ENCODE results near the gene CC2D1A.

Gene CC2D1A

DNA sequence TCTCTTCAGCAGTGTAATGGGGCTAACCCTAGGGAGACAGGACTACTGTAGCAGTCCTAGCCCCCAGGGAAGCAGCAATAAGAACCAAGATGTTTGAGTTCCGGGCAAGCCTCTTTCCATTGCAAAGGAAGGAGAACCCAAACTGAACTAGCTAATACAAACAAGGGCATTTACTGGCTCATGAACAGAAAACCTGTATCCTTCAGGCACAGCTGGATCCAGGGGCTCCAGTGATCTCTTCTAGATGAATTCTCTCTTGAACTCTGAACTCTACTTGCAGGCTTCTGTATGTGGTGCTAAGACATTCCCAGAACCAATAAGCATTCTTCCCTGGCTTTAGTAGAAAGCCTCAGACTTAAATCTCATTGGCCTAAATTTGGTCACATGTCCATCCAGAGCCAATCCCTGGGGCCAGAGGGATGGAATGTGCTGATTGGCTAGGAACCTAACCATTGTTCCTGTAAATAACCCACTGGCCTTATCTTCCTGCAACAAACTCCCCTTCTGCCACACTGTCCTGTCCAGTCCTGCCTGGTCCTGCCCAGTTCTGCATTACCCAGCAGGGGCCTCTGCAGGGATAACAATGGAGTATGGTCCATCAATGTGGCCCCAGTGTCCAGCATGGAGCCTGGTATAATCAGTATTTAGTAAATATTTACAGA, 36.2 kb downstream of the CC2D1A start:
- DNase-seq = no peak

DNA sequence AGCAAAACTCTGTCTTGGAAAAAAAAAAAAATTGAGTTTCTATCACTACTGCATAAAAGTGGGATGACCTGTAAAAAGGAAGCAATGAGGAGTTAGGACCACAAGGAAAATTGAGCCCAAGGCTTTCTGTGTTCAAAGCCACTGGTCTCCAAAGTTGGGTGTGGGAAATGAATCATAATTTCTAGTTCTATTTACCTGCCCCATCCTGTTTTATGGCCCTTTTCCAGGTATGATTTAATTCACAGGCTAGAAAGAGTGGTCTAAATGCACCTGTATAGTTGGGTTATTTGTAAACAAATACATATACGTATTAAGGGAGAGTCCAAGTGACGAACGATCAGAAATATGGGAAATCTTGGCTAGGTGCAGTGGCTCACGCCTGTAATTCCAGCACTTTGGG, 40.4 kb downstream of the CC2D1A start:
- DNase-seq = no peak

DNA sequence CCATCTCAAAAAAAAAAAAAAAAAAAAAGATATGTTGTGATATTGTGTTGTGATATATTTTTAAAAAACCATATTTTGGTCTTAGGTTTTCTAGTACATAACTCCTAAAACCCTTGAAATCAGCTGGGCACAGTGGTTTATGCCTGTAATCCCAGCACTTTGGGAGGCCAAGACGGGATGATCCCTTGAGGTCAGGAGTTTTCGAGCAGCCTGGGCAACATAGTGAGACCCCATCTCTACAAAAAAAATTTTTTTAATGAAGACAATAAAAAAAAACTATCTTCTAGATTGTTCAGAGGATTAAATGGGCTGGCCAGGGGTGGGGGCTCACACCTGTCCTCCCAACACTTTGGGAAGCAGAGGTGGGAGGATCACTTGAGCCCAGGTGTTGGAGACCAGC, 45.0 kb downstream of the CC2D1A start:
- DNase-seq = no peak

DNA sequence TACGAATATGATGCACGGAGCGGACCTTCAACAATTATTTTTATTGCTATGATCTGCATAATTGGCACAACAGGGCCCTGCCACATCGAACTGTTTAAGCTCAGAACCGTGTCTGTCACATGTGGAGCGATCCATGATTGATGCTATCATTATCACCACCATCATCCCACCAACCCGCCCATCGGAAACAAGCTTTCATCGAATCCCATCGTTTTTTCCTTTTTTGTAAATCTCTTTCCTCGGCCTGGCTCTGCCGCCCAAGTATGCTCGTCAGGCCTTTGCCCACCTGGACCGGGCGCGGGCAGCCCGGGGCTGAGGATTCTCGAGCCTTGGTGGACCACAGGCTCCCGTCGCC, 45.8 kb downstream of the CC2D1A start:
- DNase-seq = no peak

DNA sequence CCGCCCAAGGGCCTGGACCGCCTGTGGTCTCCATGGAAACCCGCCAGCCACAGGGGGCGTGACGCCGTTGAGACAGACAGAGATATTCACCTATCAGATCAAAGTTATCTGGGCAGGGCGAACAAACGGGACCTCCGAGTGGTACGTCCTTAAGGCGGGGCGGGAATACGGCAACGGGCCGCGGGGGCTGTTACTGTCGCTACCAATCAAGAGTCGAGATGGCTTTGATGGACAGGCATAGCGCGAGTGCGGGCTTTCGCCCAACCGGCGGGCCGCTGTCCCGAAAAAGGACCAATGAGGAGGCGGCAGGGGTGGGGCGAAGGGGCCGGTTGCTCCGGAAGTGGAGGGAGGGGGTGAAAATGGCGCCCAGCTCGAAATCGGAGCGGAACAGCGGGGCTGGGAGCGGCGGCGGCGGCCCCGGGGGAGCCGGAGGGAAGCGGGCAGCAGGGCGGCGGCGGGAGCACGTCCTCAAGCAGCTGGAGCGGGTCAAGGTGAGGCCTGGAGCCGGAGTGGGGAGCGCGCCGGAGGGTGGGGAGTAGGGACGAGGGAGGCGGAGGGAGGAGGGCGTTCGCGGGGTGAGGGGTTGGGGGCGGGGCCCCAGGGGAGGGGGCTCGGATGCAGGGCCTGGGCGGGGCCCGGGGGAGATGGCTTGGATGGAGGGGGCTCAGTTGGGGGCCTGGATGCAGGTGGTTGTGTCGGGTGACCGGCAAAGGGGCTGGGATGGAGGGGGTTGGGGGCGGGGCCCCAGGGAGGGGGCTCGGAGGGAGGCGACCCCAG, 46.3 kb downstream of the CC2D1A start, which contains the start of gene DCAF15:
Gene DCAF15 (plus strand): TSS at position 356 of the 777 bp plus-strand sequence. CDS start 4 bp downstream, at position 360.
- peak; percentile 98 for DNase-seq

DNA sequence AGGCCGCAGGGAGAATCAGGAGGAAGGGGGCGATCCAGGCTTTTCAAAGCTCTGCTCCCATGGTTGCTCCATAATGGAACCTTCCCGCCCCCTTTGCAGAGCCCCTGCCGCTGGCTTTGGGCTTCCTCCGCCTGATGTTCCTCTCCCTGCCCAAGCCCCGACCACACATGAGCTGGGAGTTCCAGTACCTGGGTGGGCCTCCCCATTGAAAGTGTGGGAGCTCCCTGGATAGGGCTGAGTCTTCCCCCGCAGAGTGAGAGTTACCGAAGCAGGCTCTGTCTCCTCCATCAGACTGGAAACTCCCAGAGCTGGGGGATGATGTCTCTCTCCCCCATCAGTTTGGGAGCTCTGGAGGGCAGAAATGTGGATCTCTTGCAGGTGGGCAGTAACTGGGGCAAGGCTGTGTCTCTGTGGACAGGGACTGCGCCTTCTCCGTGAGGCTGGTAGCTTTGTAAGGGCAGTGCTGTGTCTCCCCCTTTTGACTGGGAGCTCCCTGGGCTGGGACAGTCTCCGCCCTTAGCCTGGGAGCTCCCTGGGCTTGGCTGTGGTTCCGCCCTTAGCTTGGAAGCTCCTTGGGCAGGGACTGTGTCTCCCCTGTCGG, 47.0 kb downstream of the CC2D1A start:
- no peak for DNase-seq

DNA sequence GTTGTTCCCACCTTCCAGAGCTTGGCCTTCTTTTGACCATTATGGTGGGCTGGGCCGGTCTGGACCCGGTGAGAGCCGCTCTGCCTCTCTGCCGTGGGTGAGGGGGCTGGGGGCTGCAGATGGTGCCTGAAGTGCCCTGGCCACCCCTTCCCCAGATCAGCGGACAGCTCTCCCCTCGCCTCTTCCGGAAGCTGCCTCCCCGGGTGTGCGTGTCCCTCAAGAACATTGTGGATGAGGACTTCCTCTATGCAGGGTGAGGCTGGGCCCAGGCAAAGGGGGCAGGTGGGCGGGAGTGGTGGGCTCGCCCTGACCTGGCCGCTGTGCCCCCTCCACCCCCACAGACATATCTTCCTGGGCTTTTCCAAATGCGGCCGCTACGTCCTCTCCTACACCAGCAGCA, 48.2 kb downstream of the CC2D1A start:
- DNase-seq = no peak

DNA sequence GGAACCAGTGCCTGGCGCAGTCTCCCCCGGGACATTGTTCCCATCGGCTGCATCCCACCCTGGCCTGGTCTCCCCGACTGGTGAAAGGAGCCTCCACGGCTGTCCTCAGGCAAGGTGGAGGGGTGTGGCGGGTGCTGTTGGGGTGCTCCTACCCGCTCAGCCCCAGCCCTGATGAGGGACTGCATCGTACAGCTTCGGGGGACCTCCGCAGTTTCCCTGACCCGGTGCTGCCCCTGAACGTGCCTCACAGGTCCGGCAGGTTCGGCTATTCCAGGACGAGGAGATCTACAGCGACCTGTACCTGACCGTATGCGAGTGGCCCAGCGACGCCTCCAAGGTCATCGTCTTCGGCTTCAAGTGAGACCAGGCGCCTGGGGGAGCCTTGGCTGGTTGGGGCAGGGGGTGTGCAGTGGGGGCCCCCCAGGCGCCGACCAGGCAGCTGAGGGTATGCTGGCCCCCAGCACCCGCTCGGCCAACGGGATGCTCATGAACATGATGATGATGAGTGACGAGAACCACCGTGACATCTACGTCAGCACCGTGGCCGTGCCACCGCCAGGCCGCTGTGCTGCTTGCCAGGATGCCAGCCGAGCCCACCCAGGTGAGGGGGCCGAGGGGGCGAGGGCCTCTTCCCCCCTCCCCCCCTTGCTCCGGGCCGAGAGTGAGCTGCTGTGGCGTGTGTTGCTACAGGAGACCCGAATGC, 49.8 kb downstream of the CC2D1A start:
- DNase-seq = no peak

DNA sequence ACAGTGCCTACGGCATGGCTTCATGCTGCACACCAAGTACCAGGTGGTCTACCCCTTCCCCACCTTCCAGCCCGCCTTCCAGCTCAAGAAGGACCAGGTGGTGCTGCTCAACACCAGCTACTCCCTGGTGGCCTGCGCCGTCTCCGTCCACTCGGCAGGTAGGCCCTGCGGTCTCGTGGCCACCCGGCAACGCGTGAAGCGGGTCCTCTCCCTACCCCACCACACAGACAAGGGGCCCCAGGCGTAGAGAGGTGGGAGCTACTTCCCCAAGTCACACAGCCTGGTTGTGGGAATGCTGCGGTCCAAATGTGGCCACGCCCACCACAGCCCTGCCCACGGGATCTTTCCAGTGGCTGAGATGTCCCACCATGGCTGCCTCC, 50.4 kb downstream of the CC2D1A start:
- no peak for DNase-seq

DNA sequence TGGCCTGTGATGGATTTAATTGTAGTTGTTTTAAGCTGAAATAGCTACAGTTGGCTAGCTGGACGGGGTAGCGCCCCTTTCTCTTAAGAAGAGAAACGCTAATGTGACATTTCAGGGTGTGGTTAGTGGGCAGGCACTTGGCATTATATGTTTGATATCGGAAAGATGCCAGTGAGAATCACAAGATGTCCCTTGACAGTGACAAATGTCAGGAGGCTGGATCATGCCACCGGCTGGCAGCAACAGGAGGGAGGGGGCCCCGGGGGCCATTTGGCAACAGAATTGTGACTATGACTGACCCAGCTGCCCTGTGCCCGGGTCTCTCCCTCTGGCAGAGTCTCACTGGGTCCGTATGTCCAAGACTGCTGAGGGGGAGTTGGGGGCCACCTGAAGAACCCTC, 51.0 kb downstream of the CC2D1A start:
- DNase-seq = no peak

DNA sequence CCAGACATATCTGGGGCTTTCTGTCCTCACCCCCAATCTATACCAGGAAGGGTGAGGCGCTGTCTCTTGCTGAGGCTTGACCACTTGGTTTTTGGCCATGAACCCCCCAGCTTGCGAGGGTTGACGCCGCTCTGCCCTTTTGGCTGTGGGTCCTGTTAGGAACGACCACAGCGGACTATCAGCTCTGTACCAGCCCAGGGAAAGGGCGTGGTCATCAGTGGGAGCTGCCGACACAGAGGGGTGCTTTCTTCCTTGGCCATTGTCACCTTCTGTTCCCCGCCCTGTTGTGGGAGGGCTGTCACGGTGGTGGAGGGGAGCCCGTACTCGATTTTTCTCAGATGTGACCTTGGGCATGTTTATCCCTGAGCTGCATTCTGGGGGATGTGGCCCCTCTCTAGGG, 52.0 kb downstream of the CC2D1A start:
- DNase-seq = no peak

DNA sequence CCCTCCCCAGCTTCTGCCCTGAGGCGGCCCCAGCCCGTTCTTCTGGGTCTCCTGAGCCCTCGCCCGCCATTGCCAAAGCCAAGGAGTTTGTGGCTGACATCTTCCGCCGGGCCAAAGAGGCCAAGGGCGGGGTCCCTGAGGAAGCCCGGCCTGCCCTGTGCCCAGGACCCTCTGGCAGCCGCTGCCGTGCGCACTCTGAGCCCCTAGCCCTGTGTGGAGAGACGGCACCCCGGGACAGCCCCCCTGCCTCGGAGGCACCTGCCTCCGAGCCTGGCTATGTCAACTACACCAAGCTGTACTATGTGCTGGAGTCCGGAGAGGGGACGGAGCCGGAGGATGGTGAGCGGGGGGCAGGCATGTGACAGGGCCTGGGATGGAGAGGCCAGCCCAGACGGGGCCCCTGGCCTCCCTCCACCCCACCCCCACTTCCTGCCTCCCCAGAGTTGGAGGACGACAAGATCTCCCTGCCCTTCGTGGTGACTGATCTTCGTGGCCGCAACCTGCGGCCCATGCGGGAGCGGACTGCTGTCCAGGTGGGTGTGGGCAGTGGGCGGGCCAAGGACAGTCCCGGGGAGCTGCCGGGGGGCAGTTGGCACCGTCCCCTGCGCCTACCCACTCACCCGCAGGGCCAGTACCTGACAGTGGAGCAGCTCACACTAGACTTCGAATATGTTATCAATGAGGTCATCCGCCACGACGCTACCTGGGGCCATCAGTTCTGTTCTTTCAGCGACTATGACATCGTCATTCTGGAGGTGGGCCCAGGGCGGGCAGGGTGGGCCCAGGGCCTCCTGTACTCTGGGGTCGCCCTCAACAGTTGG, 53.4 kb downstream of the CC2D1A start:
- no peak for DNase-seq

DNA sequence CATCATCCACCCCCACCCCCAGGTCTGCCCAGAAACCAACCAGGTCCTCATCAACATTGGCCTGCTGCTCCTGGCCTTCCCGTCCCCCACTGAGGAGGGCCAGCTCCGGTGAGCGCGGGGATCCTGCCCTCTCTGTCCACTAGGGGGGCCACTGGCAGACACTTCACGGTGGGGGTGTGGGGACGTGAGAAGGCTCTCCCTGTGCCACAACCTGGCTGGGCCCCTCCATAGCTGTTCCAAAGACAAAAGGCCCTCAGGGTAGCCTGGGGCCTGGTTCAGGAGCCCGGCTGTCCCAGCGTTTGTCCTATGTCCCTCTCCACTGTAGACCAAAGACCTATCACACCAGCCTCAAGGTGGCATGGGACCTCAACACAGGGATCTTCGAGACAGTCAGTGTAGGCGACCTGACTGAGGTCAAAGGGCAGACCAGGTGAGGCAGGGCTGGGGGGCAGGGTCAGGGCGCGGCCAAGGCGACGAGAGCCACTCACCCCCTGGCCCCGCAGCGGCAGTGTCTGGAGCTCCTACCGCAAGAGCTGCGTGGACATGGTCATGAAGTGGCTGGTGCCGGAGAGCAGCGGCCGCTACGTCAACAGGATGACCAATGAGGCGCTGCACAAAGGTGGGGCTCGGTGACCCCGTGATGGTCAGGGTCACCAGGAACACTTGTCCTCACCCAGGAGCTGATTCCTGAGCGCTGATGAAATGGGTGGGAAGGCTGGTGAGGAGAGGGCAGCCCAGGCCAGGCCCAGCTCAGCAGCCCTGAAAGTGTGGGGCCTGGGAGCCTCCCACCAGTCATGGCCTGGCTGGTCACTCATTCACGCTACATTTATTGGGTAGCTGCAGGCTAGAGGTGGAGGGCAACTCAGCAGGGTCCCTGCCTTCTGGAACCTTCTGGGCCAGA, 54.2 kb downstream of the CC2D1A start:
- no peak for DNase-seq

DNA sequence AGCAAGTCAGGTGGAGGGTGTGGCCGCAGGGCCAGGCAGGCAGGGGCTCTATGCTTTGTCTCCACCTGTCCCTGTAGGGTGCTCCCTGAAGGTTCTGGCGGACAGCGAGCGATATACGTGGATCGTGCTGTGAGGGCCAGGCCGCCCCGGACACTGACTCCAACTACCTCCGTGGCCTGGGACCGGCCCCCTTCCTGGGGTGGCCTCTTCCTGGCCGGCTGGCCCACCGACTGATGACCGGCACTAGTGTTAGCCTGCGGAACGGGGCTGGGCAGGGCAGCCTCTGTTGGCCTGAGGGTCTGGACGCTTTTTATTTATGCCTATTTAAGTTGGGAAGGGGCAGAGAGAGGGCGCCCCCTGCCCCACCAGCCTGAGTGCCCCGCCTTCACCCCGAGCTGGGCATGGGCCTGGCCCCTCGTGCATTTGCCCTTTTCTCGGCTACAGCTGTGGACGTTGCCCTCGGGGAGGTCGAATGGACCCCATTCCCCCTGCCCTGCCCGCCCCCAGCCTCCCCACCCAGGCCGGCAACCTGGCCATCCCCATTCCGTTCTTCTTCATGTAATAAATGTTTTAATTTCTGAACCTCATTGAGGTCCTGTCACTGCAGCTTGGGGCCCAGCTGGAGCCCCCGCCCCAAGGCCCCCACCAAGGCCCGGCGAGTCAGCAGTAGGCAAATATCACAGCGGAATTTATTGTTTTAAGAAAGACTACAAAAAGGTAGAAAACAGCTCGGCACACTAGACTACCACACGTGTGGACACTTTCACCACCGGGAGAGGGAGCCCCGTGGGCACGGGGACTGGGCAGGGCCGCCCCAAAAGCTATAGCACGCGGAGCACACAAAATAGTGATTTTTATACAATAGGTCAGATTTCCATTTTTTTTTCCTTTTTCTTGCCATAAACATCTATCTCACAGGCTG, 55.1 kb downstream of the CC2D1A start:
- DNase-seq = no peak

DNA sequence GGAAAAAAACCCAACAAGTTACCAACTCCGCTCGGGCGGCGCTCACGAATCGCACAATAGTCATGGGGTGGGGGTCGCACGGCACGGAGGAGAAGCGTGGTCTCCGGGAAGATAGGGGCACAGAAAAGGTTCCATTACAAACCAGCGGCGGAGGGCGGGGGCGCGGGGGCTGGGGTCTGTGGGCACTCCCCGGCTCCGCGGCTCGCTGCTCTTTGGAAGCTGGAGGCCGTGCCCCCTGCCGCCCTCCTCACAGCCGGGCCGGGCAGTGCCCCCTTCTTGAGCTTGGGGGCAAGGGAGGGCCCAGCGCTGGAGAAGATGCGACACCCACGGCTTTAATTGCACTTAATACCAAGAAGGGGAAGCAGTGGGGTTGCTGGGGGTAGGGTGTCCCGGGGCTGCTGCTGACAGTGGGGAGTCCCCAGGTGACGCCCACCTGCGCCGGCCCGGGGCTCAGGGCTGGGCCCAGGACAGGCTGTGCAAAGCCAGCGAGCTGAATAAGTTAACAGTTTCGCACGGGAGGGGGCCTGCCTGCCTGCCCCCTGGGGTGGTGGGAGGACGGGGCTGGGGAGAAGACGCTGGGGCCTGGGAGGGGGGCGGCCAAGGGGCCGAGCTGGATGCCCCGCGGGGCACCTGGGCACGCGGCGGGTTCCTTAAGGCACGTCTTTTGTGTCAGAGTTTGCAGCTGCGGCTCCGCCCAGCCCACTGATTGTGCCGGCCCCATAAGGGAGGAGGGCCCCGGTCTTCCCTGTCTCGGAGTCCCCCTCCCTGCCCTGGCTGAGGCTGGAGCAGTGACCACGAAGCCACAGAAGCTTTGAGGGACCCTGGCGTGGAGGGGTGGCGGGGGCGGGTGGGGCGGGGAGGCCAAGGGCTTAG, 56.1 kb downstream of the CC2D1A start:
- no peak for DNase-seq

DNA sequence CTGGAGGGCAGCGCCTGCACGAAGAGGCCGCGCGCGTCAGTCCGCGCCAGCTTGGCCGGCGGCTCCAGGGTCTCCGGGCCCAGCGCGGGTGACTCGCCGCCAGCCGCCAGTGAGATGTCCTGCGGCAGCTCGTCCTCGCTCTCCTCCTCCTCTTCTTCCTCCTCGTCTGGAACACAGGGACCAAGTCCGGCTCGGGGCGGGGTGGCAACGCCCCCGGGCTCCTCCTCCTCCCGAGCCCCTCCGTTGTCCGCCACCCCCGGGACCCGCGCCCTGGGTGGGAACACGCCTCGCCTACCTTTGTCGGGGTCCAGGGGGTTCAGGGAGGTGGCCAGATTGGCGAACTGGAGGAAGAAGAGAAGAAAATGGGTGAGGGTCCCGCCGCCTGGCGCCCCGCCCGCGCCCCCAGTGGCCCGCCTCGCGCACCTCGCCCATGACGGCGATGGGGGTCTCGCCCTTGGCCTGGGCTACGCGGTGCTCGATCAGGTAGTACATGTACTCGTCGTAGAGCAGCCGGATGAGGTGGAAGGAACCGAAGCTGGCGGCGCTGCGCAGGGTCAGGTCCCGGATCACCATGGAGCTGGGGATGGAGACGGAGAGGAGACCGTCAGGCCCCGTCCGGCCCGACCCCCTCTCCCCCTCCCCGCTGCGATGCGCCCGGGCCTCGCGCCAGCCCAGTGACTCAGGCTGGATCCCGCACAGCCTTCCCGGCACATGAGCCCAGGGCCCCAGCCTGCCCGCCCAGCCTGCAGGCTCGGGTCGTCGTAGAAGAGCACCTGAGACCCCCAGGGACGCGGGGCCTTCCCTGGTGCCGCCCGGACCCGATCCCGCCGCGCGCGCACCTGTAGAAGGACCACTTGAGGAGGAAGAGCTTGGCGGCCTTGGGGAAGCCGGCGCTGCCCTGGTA, 57.0 kb downstream of the CC2D1A start:
- no peak for DNase-seq

DNA sequence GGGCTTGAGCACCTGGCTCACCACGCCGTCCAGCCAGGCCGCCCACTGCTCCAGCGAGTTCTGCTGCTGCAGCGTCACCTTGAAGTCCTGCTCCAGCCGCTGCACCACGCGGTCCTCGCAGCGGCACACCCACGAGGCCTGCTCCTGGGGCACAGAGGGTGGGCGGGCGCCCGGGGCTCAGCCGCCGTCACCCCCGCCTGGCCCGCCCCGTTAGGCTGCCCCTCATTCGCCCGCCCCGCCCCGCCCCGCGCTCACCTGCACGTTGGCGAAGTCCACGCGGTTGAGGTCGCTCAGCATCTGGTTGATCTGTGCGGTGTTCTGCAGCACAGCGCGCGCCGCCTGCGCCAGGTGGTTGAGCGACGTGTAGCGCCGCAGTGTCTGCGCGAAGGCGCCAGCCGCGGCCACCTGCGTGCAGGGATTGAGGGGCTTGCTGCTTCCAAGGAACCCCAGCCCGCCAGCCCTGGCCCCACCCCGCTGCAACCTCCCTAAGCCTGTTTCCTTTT, 57.7 kb downstream of the CC2D1A start:
- DNase-seq = no peak

DNA sequence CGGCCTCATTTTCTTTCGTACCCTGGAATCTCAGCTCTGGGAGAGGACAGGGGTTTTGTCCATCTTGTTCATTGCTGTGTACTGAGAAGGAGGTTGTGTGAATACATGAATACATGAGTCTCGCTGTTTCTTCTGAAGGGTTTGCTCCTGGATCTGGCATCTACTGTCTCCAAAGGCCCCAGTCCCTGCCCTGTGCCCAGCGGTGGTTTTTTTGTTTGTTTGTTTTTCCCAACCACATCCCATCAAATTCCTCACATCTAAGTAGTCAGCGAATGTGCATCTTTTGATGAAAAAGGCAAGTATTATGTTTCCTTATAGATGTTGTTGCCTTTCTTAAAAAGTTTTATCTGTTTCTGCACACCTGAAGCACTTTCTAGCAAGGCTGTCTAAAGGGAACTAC, 58.8 kb downstream of the CC2D1A start:
- DNase-seq = no peak

All from activated CD4-positive, alpha-beta T cell treated with anti-CD3 and anti-CD28 coated beads for 1 hour (primary cell).